Measurements from ENCODE around the gene PTBP3.

DNA sequence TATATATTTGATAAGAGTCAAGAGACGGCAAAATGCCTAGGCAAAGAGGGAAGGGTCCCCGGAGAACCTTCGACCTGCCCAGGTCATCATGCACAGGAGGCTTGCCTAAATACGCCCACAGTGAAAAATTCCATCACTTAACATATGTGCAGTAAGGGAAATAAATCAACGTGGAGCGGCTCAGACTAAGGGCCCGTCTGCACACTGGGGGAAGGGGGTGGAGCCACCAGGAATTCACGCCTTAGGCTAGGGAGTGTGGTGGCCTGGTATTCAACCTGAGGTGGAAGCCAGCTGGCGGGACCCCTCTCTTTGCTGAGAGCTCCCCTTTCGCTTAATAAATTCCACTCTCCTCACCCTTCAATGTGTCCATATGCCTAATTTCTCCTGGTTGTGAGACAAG, 8.3 kb downstream of the PTBP3 start:
- TF ChIP-seq, protein P1, sequence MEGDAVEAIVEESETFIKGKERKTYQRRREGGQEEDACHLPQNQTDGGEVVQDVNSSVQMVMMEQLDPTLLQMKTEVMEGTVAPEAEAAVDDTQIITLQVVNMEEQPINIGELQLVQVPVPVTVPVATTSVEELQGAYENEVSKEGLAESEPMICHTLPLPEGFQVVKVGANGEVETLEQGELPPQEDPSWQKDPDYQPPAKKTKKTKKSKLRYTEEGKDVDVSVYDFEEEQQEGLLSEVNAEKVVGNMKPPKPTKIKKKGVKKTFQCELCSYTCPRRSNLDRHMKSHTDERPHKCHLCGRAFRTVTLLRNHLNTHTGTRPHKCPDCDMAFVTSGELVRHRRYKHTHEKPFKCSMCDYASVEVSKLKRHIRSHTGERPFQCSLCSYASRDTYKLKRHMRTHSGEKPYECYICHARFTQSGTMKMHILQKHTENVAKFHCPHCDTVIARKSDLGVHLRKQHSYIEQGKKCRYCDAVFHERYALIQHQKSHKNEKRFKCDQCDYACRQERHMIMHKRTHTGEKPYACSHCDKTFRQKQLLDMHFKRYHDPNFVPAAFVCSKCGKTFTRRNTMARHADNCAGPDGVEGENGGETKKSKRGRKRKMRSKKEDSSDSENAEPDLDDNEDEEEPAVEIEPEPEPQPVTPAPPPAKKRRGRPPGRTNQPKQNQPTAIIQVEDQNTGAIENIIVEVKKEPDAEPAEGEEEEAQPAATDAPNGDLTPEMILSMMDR (IDR thresholded peaks at IDR 0.05): no peak
- no peak for TF ChIP-seq POLR2A (IDR thresholded peaks at IDR 0.05)
